DND-41 (cell line): ENCODE results near the gene COL15A1.

Experiments used
- ATAC-seq: fragments of 200-7000 bp; cut with Tn5 transposase; 3 replicates; pipeline ENCODE4 v1.9.1; 2021; ENCODE audit warnings: low read depth; ENCODE audit not compliant: insufficient read depth
- DNase-seq: peaks from one replicate; pipeline ENCODE4 v3.0.0-alpha.2; 2020
- H2AFZ ChIP-seq: 2 replicates; pipeline ENCODE4 v1.6.0; 2012; ENCODE audit warnings: low read depth, low read length
- H3K27ac ChIP-seq: 2 replicates; pipeline ENCODE4 v1.5.1; 2012; ENCODE audit warnings: low read length, inconsistent platforms
- H3K27me3 ChIP-seq: fragments of 200-600 bp; sonication (generic); 2 replicates; pipeline ENCODE4 v1.6.0; 2012; ENCODE audit warnings: low read length, mild to moderate bottlenecking, inconsistent platforms; ENCODE audit not compliant: insufficient read depth, poor library complexity
- H3K36me3 ChIP-seq: 2 replicates; pipeline ENCODE4 v1.5.1; 2012; ENCODE audit warnings: low read length, inconsistent platforms; ENCODE audit not compliant: insufficient read depth
- H3K4me1 ChIP-seq: 2 replicates; pipeline ENCODE4 v1.5.1; 2012; ENCODE audit warnings: mild to moderate bottlenecking, low read length; ENCODE audit not compliant: insufficient read depth
- H3K4me2 ChIP-seq: 2 replicates; pipeline ENCODE4 v1.6.0; 2012; ENCODE audit warnings: mild to moderate bottlenecking, moderate library complexity, low read length, inconsistent platforms; ENCODE audit not compliant: insufficient read depth
- H3K4me3 ChIP-seq, 2 experiments: fragments of 200-600 bp in 1 of 2; shearing (Covaris generic) in 1 of 2; 2 replicates each; pipeline ENCODE4 v1.5.1; 2012 to 2016; ENCODE audit warnings: inconsistent platforms in 2 of 2, low read length in 2 of 2, mild to moderate bottlenecking in 2 of 2, low read depth in 1 of 2, moderate library complexity in 1 of 2
- H3K79me2 ChIP-seq: 2 replicates; pipeline ENCODE4 v1.6.0; 2012; ENCODE audit warnings: low read length, inconsistent platforms; ENCODE audit not compliant: insufficient read depth
- H3K9ac ChIP-seq: 2 replicates; pipeline ENCODE4 v1.6.0; 2012; ENCODE audit warnings: low read depth, mild to moderate bottlenecking, inconsistent platforms, low read length, moderate library complexity
- H3K9me3 ChIP-seq: 2 replicates; pipeline ENCODE4 v1.5.1; 2012; ENCODE audit warnings: low read length, moderate library complexity, mild to moderate bottlenecking, inconsistent platforms; ENCODE audit not compliant: insufficient read depth, severe bottlenecking
- H4K20me1 ChIP-seq: 2 replicates; pipeline ENCODE4 v1.6.0; 2012; ENCODE audit warnings: low read length; ENCODE audit not compliant: insufficient read depth
- EZH2 ChIP-seq: IDR thresholded peaks from 3 replicates; pipeline ENCODE4 v1.6.1; 2012; ENCODE audit warnings: borderline replicate concordance, low read depth, mild to moderate bottlenecking, moderate library complexity, low read length, inconsistent platforms; ENCODE audit not compliant: severe bottlenecking
- TF ChIP-seq, protein P1 (sequence below): IDR thresholded peaks from 2 replicates; pipeline ENCODE4 v1.5.1; 2012; ENCODE audit warnings: borderline replicate concordance, low read length, moderate library complexity, mild to moderate bottlenecking; ENCODE audit not compliant: poor library complexity, severe bottlenecking; ENCODE audit errors: extremely low read depth

The COL15A1 gene

DNA sequence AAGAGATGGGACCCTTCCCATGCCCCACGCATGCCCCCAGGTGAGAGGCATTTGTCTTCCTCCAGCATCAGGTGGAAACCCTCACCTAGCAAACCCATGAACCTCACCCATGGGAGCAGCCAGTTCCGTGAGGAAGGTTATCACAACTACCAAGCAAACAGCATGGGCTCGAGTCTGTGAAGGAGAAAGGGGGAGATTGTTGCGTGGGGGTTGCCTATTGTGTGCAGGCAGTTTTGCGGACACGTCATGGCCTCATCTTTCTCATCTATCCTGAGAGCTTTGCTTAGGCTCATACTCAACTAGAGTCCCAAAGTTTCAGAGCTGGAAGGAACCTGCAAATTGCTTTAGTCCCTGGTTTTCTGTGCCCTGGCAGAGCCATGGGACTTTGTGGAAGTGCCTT is 87.6 kb downstream of the COL15A1 start:
- Histone ChIP-seq H3K4me1 (no peaks in the 10 kb centered on the region), H2AFZ (no peak overlapping the region), H3K36me3 (no peaks in the 10 kb centered on the region), H4K20me1 (no peaks in the 10 kb centered on the region), H3K27me3 (no peaks in the 10 kb centered on the region), H3K79me2 (no peaks in the 10 kb centered on the region), H3K4me2 (no peak overlapping the region), H3K27ac (no peak overlapping the region), H3K9me3 (no peaks in the 10 kb centered on the region), H3K4me3 (no peak overlapping the region), H3K9ac (no peak overlapping the region)
- no peak for ATAC-seq
- TF ChIP-seq EZH2 = no peak
- TF ChIP-seq, protein P1, sequence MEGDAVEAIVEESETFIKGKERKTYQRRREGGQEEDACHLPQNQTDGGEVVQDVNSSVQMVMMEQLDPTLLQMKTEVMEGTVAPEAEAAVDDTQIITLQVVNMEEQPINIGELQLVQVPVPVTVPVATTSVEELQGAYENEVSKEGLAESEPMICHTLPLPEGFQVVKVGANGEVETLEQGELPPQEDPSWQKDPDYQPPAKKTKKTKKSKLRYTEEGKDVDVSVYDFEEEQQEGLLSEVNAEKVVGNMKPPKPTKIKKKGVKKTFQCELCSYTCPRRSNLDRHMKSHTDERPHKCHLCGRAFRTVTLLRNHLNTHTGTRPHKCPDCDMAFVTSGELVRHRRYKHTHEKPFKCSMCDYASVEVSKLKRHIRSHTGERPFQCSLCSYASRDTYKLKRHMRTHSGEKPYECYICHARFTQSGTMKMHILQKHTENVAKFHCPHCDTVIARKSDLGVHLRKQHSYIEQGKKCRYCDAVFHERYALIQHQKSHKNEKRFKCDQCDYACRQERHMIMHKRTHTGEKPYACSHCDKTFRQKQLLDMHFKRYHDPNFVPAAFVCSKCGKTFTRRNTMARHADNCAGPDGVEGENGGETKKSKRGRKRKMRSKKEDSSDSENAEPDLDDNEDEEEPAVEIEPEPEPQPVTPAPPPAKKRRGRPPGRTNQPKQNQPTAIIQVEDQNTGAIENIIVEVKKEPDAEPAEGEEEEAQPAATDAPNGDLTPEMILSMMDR = no peak
- DNase-seq = no peak

DNA sequence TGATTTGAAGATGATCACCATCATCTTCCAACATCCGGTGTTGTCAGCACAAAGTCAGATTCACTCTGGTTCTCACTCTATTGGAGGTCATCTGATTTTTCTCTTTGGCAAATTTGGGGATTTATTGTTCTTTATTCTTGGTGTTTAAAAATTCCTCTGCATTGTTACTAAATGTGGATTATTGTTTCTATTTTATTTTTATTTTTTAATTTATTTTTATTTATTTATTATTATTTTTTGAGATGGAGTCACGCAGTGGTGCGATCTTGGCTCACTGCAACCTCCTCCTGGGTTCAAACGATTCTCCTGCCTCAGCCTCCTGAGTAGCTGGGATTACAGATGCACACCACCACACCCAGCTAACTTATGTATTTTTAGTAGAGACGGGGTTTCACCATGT is 88.3 kb downstream of the COL15A1 start:
- Histone ChIP-seq H4K20me1 (no peaks in the 10 kb centered on the region), H3K27me3 (no peaks in the 10 kb centered on the region), H3K9ac (no peak overlapping the region), H3K4me1 (no peaks in the 10 kb centered on the region), H3K4me2 (no peak overlapping the region), H3K79me2 (no peaks in the 10 kb centered on the region), H2AFZ (no peak overlapping the region), H3K36me3 (no peaks in the 10 kb centered on the region), H3K27ac (no peak overlapping the region), H3K9me3 (no peaks in the 10 kb centered on the region), H3K4me3 (no peak overlapping the region)
- TF ChIP-seq, protein P1 = no peak
- no peak for TF ChIP-seq EZH2
- no peak for ATAC-seq
- DNase-seq = no peak

DNA sequence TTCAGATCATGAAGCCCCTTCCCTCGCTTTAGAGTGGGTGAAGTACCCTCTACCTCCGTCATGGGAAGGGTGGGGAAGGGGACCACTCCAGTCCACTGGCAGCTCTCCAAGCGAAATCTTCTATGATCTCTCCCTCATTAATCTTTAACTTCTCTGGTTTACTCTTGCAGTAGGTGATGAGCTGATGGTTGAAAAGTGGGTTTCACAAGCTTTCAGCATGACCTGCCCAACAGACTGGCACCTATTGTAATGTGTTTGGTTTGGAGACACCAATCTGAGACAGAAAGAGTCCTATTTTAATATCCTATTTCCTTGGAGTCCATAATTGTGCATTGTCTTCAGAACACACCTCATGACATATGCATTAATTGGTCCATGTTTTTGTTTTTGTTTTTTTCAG is 90.4 kb downstream of the COL15A1 start:
- TF ChIP-seq, protein P1 = no peak
- TF ChIP-seq EZH2 = no peak
- Histone ChIP-seq H3K27ac (no peak overlapping the region), H3K4me2 (no peak overlapping the region), H3K4me3 (no peak overlapping the region), H3K9ac (no peak overlapping the region), H2AFZ (no peak overlapping the region), H3K27me3 (no peaks in the 10 kb centered on the region), H3K36me3 (no peaks in the 10 kb centered on the region), H3K79me2 (no peaks in the 10 kb centered on the region), H4K20me1 (no peaks in the 10 kb centered on the region), H3K4me1 (no peaks in the 10 kb centered on the region), H3K9me3 (no peaks in the 10 kb centered on the region)
- DNase-seq (no peak), ATAC-seq (no peak)

DNA sequence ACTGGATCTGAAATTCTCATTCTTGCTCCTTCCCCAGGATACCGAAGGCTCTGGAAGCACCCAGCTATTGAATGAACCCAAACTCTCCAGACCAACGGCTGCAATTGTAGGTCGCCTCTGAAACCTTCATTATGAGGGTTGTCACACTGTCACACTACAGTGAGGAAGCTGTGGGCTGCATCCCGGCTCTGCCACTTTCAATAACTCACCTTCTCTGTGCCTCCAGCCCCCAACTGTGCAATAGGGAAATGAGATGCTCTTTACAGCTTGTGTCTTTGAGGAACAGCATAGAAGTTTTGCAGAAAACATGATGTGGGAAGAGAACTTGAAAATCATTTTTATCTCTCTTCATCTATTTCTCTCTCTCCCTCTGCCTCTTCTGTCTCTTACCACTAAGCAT is 91.6 kb downstream of the COL15A1 start:
- H3K9me3 ChIP-seq = no peaks in the 10 kb centered on the region
- ATAC-seq = no peak
- H3K9ac ChIP-seq = no peak overlapping the region
- no peak overlapping the region for H2AFZ ChIP-seq
- H3K36me3 ChIP-seq = no peaks in the 10 kb centered on the region
- no peaks in the 10 kb centered on the region for H3K79me2 ChIP-seq
- no peaks in the 10 kb centered on the region for H3K4me1 ChIP-seq
- H4K20me1 ChIP-seq = no peaks in the 10 kb centered on the region
- H3K4me2 ChIP-seq = no peak overlapping the region
- TF ChIP-seq EZH2 = no peak
- TF ChIP-seq, protein P1 = no peak
- H3K4me3 ChIP-seq = no peak overlapping the region
- DNase-seq = no peak
- H3K27me3 ChIP-seq = no peaks in the 10 kb centered on the region
- H3K27ac ChIP-seq = no peak overlapping the region
